NCI-H345 treated with DMSO at 0.1 percent for 48 hours (cell line): ENCODE data around the gene ABCB10.
"Not testable (repeated sequence)": the region's sequence is repeated elsewhere in the genome, so short reads cannot be mapped to it uniquely, and the experiment has no call there.

ENCODE experiments used
- DNase-seq: peaks from one replicate; lab custom pipeline; 2025; ENCODE audit not compliant: unreplicated experiment; lab: John Stamatoyannopoulos, UW

Gene ABCB10

DNA sequence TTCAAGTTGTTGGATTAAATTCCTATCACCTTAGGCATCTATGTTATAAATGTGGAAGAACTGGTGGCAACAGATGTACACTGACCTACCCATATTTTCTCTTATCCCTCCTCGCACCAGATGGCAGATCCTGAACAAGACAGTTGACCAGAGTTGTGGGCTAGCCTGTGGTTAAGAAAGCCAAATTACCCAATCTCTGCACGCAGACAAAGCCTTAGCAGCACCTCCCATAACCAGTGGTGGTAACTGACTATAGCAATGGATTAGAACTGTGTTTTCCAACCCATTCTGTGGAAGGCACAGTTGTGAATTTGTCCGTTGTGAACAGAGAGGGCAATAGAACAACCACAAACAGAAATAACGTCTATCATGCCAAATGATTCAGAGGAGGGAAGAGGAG is 20.6 kb downstream of the ABCB10 start:
- DNase-seq = no peak

DNA sequence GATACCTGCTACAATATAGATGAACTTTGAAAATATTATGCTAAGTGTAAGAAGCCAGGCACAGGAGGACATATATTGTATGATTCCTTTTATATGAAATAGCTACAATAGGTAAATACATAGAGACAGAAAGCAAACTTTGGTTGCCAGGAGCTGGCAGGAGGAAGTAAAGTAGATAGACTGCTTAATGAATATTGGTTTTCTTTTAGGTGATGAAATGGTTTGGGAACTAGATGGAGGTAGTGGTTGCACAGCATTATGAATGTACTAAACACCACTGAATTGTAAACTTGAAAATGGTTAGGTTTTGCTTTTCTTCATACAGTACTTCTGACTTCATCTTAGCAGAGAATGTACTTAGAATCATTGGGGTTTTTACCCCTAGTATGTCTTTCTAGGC is 21.5 kb downstream of the ABCB10 start:
- DNase-seq = no peak

- DNase-seq = no peak
These were observed 23.3 kb downstream of the ABCB10 start for GRCh38 chr1:229535230-229535629.

DNA sequence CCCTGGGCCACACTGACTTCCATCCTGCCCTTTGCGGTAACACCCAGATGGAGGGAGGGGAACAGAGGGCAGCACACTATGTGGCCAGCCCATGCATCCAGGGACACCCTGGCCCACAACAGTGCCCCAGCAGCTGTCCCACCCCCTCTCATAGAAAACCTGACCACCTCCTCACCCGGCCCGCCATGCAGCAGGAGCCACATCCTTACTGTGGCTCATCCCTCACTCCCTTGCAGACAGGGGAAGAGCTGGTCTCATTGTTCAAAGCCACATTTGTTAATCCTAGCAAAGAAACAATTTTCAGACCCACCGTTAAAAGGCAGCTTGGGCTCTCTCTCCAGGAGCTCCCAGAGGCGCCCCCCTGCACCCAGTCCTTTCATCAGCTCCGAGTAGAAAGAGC is 27.2 kb downstream of the ABCB10 start:
- no peak for DNase-seq

DNA sequence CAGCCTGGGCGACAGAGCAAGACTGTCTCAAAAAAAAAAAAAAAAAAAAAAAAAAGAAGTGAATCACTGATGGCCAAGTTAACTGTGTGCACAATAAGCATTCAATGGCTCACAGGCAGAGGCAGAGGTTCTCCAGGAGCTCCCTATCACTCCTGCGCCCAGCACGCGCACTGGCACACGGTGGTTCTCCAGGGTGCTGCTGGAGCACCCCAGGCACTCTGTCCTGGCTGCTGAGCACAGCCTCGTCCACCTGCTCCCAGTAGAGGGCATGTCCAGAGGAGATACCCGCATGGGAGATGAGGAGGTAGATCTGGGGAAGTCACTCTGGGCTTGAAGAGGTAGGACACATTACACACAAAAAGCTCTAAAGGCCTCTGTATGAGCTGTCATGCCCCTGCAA is 28.9 kb downstream of the ABCB10 start:
- no peak for DNase-seq

GRCh38 chr1:229526695-229527094 is 31.8 kb downstream of the ABCB10 start:
- no peak for DNase-seq

GRCh38 chr1:229523052-229523451 is 35.5 kb downstream of the ABCB10 start:
- no peak for DNase-seq

DNA sequence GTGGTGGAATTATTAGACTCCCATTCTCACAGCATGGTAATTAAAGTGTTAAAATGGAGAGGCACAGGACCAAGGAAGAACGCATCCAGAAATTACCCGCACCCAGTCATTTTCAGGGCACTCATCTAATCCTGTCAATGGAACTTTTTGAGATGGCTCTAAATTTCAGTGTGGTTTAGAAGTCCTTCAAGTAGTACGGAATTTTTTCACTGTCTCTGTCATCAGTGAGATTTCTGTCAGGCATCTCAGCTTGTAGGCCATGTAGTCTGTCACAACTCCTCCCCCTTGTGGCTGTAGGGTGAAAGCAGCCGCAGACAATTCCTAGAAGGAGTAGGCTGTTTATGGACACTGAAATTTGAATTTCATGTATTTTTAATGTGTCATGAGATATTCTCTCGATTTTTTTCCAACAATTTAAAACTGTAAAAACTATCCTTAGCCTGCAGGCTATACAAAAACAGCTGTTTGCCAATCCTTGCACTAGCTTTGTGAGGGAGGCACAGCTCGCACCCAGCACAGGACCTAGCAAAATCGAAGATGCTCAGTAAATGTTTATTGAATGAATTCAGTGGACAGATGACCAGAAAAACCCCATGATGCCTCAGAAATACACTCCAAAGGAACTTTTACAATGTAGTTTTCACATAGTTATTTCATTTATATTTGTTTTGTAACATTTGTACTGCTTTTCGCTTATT is 43.8 kb downstream of the ABCB10 start:
- peak; percentile 55 for DNase-seq

- DNase-seq = not testable (repeated sequence)
These were observed 46.9 kb downstream of the ABCB10 start for GRCh38 chr1:229511625-229512024.

- DNase-seq = not testable (repeated sequence)
These were observed 47.3 kb downstream of the ABCB10 start for GRCh38 chr1:229511201-229511600.

- peak; percentile 38 for DNase-seq
These were observed 48.9 kb downstream of the ABCB10 start for GRCh38 chr1:229509576-229509975.

GRCh38 chr1:229508823-229509337 is 49.6 kb downstream of the ABCB10 start:
- no peak for DNase-seq

GRCh38 chr1:229507951-229508822 is 50.3 kb downstream of the ABCB10 start, which contains the start of gene NUP133:
NUP133 (minus strand) TSS chr1:229508341; CDS start chr1:229508249, 92 bp downstream.
- peak; percentile 93 for DNase-seq

DNA sequence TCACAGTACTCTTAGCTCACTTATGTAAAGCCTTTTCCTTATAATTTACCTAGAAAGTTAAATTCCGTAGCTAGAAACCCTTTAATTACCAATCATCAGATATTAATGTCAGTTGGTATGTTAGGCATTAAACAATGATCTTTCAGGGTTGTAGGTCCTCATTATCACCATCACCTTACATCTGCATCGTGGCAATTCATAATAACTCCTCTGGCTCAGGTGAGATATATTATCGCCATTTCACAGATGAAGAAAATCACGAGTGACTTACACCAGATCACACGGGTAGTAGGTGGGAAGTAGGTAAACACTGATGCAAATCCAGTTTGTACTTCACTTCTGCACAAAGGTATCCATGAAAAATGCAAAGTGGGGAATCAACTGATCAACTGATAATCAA is 51.0 kb downstream of the ABCB10 start:
- DNase-seq = no peak

- DNase-seq = no peak
These were observed 51.9 kb downstream of the ABCB10 start for GRCh38 chr1:229506633-229507032.

GRCh38 chr1:229495782-229496181 is 62.7 kb downstream of the ABCB10 start:
- no peak for DNase-seq

GRCh38 chr1:229487181-229487580 is 71.3 kb downstream of the ABCB10 start:
- DNase-seq = no peak

- no peak for DNase-seq
These were observed 73.2 kb downstream of the ABCB10 start for GRCh38 chr1:229485318-229485717.

GRCh38 chr1:229482511-229482910 is 76.0 kb downstream of the ABCB10 start:
- DNase-seq = no peak

GRCh38 chr1:229480495-229480894 is 78.0 kb downstream of the ABCB10 start:
- DNase-seq = no peak

DNA sequence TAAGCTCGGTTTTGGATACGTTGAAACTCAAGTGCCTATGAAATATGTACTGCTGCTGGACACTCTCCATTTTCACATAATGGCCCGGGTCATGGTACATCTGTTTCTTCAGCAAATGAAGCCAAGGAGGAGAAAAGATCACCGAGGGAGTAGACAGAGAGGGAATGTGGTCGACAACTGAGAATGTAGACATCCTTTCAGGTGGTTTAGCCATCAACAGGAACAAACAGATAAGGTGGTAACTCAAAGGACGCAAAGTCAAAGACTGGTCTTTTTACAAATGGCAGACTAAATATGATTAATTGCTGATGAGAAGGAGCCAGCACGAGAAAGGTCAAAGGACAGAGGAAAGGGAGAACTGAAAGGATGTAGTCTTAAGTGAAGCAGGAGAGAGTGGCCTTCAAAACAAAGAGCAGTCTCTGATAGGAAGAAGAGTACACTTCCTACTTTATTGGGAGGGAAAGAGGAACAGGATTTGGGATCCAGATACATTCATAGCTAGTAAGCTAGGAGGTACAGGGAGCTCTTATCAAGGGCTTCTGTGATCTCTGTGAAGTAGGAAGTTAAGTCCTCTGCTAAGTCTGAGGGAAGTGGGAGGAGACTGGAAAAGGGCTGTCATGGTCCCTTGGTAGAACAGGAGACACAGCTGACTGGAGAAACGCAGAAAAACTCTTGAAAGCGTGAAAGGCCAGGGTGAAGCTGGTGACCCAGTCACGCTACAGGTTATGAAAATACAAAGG is 78.7 kb downstream of the ABCB10 start:
- no peak for DNase-seq
